A549 (cell line): Measurements from ENCODE around the gene PPIL4. TPM values are rescaled to one million over a fixed set of nuclear protein-coding genes. Genes with fewer than 3 reads are reported as not detected.

ENCODE experiments used
- CBX2 ChIP-seq: fragments of 200-600 bp; sonication (generic); IDR thresholded peaks from 2 replicates; pipeline ENCODE4 v1.6.1; 2016; ENCODE audit warnings: low read depth, mild to moderate bottlenecking, borderline replicate concordance
- CBX8 ChIP-seq: fragments of 200-600 bp; sonication (generic); IDR thresholded peaks from 2 replicates; pipeline ENCODE4 v1.6.1; 2016
- CHD2 ChIP-seq: fragments of 150-350 bp; IDR thresholded peaks from 2 replicates; pipeline ENCODE4 v1.6.1; 2014; ENCODE audit warnings: low read length; ENCODE audit not compliant: partially characterized antibody
- CHD4 ChIP-seq: fragments of 200-600 bp; sonication (generic); IDR thresholded peaks from 2 replicates; pipeline ENCODE4 v1.6.1; 2016; ENCODE audit warnings: antibody characterized with exemption, mild to moderate bottlenecking, borderline replicate concordance
- FOSL2 ChIP-seq, 2 experiments: fragments of 450-650 bp in 1 of 2; fragments of >200 bp in 1 of 2; sonication (Bioruptor Twin) in 1 of 2; formaldehyde crosslinking; IDR thresholded peaks; 2 replicates each; pipeline versions ENCODE4 v1.5.0 to v1.6.1; 2016 to 2020; ENCODE audit warnings: mild to moderate bottlenecking in 1 of 2, moderate library complexity in 1 of 2
- FOXS1 ChIP-seq: fragments of 250-450 bp; sonication (Bioruptor Pico); IDR thresholded peaks from 2 replicates; pipeline ENCODE4 v1.5.0; 2020; ENCODE audit warnings: mild to moderate bottlenecking, moderate library complexity
- GATA3 ChIP-seq: IDR thresholded peaks from 2 replicates; pipeline ENCODE4 v1.6.1; 2012; ENCODE audit warnings: borderline replicate concordance
- HDAC2 ChIP-seq: fragments of 200-600 bp; sonication (generic); IDR thresholded peaks from 2 replicates; pipeline ENCODE4 v1.6.1; 2016
- HES2 ChIP-seq: fragments of >200 bp; sonication (Bioruptor Twin); formaldehyde crosslinking; IDR thresholded peaks from 2 replicates; pipeline ENCODE4 v1.6.1; 2016
- HOXB5 ChIP-seq: fragments of 250-450 bp; sonication (Bioruptor Pico); IDR thresholded peaks from 2 replicates; pipeline ENCODE4 v1.5.0; 2020; ENCODE audit warnings: mild to moderate bottlenecking, moderate library complexity
- JUN ChIP-seq, 2 experiments: fragments of >200 bp; sonication (Bioruptor Twin); formaldehyde crosslinking; IDR thresholded peaks; 2 replicates in 1 of 2; 3 replicates in 1 of 2; pipeline ENCODE4 v1.6.1; 2016 to 2017
- MAX ChIP-seq: IDR thresholded peaks from 2 replicates; pipeline ENCODE4 v1.6.1; 2012
- NPAS2 ChIP-seq: fragments of 250-450 bp; sonication (Bioruptor Pico); IDR thresholded peaks from 2 replicates; pipeline ENCODE4 v1.8.0; 2022; ENCODE audit warnings: mild to moderate bottlenecking, moderate library complexity, borderline replicate concordance
- PBX3 ChIP-seq: IDR thresholded peaks from 2 replicates; pipeline ENCODE4 v1.6.1; 2012
- POLR2A ChIP-seq: IDR thresholded peaks from 2 replicates; pipeline ENCODE4 v1.6.1; 2012; ENCODE audit warnings: mild to moderate bottlenecking, low read length
- RCOR1 ChIP-seq: fragments of 150-350 bp; IDR thresholded peaks from 2 replicates; pipeline ENCODE4 v1.6.1; 2014; ENCODE audit warnings: antibody characterized with exemption, low read length, low read depth
- REST ChIP-seq: fragments of 200-600 bp; sonication (generic); IDR thresholded peaks from 2 replicates; pipeline ENCODE4 v1.6.1; 2016; ENCODE audit warnings: antibody characterized with exemption, mild to moderate bottlenecking, moderate library complexity
- RFX5 ChIP-seq: fragments of 450-650 bp; IDR thresholded peaks from 2 replicates; pipeline ENCODE4 v1.7.1; 2014; ENCODE audit warnings: antibody characterized with exemption, mild to moderate bottlenecking, moderate library complexity
- RNF2 ChIP-seq: fragments of 200-600 bp; sonication (generic); IDR thresholded peaks from 2 replicates; pipeline ENCODE4 v1.6.1; 2016; ENCODE audit warnings: low read depth, mild to moderate bottlenecking, antibody characterized with exemption, moderate library complexity, borderline replicate concordance
- SMC3 ChIP-seq: fragments of >200 bp; sonication (Bioruptor Twin); formaldehyde crosslinking; IDR thresholded peaks from 3 replicates; pipeline ENCODE4 v1.6.1; 2018; ENCODE audit warnings: inconsistent platforms
- SREBF2 ChIP-seq: fragments of 450-650 bp; IDR thresholded peaks from 2 replicates; pipeline ENCODE4 v1.6.1; 2014; ENCODE audit warnings: mild to moderate bottlenecking, moderate library complexity
- TFCP2L1 ChIP-seq: fragments of 250-450 bp; sonication (Bioruptor Pico); IDR thresholded peaks from 2 replicates; pipeline ENCODE4 v1.5.0; 2021; ENCODE audit warnings: mild to moderate bottlenecking
- TP53 ChIP-seq: fragments of 250-450 bp; sonication (Bioruptor Pico); IDR thresholded peaks from 2 replicates; pipeline ENCODE4 v1.5.0; 2021; ENCODE audit warnings: mild to moderate bottlenecking, moderate library complexity
- USF2 ChIP-seq: fragments of 450-650 bp; IDR thresholded peaks from 2 replicates; pipeline ENCODE4 v1.6.1; 2014; ENCODE audit warnings: antibody characterized with exemption
- ZNF302 ChIP-seq: fragments of 250-450 bp; sonication (Bioruptor Pico); IDR thresholded peaks from 2 replicates; pipeline ENCODE4 v1.9.0; 2021; ENCODE audit warnings: inconsistent platforms, mild to moderate bottlenecking, moderate library complexity
- ZSCAN20 ChIP-seq: fragments of 250-450 bp; sonication (Bioruptor Pico); IDR thresholded peaks from 2 replicates; pipeline ENCODE4 v1.8.0; 2022; ENCODE audit warnings: mild to moderate bottlenecking, moderate library complexity
- polyA plus RNA-seq, 4 experiments: library from polyadenylated mRNA; depleted of rRNA in 3 of 4; stranded (reverse); fragments of >200 nt; fragmentation: RNase III in 1 of 4; extraction: RNeasy Plus Mini Kit Qiagen cat#74134 plus additional on column Dnase treatment in 1 of 4; gene quantifications; 2 replicates in 3 of 4; 3 replicates in 1 of 4; pipeline ENCODE4 v1.2.3, GENCODE V29; 2011 to 2017

PPIL4 gene
- polyA plus RNA-seq, 2 of the 4 experiments (the other 2 are of a cell fraction): 12.1 to 17.2 TPM

- peak; percentile 23; the same call in 1 of the 2 replicates for TF ChIP-seq REST
- no peak for TF ChIP-seq NPAS2 (CRISPR knock-in tag)
- TF ChIP-seq RFX5: no peak
- no peak for TF ChIP-seq FOSL2 (IDR thresholded peaks at IDR 0.05)
- TF ChIP-seq FOSL2 (CRISPR knock-in tag; IDR thresholded peaks at IDR 0.05): no peak
- TF ChIP-seq RNF2: no peak
- TF ChIP-seq GATA3: peak; percentile 15; the same call in 1 of the 2 replicates
- peak; percentile 53 to 75; a peak in 3 of 5 replicates for TF ChIP-seq JUN (IDR thresholded peaks at IDR 0.05)
- TF ChIP-seq CBX8: no peak
- TF ChIP-seq SREBF2: no peak
- TF ChIP-seq ZSCAN20 (CRISPR knock-in tag): no peak
- TF ChIP-seq PBX3: no peak
- TF ChIP-seq CBX2: no peak
- no peak for TF ChIP-seq CHD4
- TF ChIP-seq MAX: peak; percentile 79
- no peak for TF ChIP-seq TP53 (CRISPR knock-in tag)
- no peak for TF ChIP-seq TFCP2L1
- TF ChIP-seq HES2: no peak
- 0 out of 2 replicates have a peak, but pooled peaks have one; percentile 72 for TF ChIP-seq HDAC2
- no peak for TF ChIP-seq RCOR1
- no peak for TF ChIP-seq CHD2
- TF ChIP-seq USF2: peak; percentile 56
- TF ChIP-seq FOXS1 (CRISPR knock-in tag): no peak
- TF ChIP-seq SMC3: peak; percentile 63
- TF ChIP-seq ZNF302 (CRISPR knock-in tag): no peak
- no peak for TF ChIP-seq HOXB5 (CRISPR knock-in tag)
- TF ChIP-seq POLR2A: peak; percentile 46
These were observed at the start of gene PPIL4 (continued) for GRCh38 chr6:149545754-149546471.
